ENCODE measurements around the gene ZKSCAN7.

The ZKSCAN7 gene

DNA sequence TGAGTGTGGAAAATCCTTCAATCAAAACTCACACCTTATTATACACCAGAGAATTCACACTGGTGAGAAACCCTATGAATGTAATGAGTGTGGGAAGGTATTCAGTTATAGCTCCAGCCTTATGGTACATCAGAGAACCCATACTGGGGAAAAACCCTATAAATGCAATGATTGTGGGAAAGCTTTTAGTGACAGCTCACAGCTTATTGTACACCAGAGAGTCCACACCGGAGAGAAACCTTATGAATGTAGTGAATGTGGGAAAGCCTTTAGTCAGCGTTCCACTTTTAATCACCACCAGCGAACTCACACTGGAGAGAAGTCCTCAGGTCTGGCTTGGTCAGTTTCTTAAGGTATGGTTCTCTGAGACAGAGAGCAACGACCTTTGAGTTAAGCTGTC, 16.0 kb downstream of the ZKSCAN7 start:
- no peak for TF ChIP-seq TCF12 (IDR thresholded peaks at IDR 0.05; ENCODE audit: low read depth)
- TF ChIP-seq, protein P1, sequence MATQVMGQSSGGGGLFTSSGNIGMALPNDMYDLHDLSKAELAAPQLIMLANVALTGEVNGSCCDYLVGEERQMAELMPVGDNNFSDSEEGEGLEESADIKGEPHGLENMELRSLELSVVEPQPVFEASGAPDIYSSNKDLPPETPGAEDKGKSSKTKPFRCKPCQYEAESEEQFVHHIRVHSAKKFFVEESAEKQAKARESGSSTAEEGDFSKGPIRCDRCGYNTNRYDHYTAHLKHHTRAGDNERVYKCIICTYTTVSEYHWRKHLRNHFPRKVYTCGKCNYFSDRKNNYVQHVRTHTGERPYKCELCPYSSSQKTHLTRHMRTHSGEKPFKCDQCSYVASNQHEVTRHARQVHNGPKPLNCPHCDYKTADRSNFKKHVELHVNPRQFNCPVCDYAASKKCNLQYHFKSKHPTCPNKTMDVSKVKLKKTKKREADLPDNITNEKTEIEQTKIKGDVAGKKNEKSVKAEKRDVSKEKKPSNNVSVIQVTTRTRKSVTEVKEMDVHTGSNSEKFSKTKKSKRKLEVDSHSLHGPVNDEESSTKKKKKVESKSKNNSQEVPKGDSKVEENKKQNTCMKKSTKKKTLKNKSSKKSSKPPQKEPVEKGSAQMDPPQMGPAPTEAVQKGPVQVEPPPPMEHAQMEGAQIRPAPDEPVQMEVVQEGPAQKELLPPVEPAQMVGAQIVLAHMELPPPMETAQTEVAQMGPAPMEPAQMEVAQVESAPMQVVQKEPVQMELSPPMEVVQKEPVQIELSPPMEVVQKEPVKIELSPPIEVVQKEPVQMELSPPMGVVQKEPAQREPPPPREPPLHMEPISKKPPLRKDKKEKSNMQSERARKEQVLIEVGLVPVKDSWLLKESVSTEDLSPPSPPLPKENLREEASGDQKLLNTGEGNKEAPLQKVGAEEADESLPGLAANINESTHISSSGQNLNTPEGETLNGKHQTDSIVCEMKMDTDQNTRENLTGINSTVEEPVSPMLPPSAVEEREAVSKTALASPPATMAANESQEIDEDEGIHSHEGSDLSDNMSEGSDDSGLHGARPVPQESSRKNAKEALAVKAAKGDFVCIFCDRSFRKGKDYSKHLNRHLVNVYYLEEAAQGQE (IDR thresholded peaks at IDR 0.05; ENCODE audit: low read depth) = no peak
- TF ChIP-seq TAF1 (IDR thresholded peaks at IDR 0.05; ENCODE audit: low read depth) = no peak
- TF ChIP-seq CEBPB (IDR thresholded peaks at IDR 0.05) = no peak
- no peak for TF ChIP-seq NFIC (IDR thresholded peaks at IDR 0.05)
- TF ChIP-seq, protein P2, sequence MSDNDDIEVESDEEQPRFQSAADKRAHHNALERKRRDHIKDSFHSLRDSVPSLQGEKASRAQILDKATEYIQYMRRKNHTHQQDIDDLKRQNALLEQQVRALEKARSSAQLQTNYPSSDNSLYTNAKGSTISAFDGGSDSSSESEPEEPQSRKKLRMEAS (IDR thresholded peaks at IDR 0.05) = no peak
- TF ChIP-seq EP300 (IDR thresholded peaks at IDR 0.05; ENCODE audit: borderline replicate concordance) = no peak
- no peak for TF ChIP-seq EGR1 (IDR thresholded peaks at IDR 0.05)
- no peak for TF ChIP-seq TEAD4 (IDR thresholded peaks at IDR 0.05)
- no peak for TF ChIP-seq CREB1 (IDR thresholded peaks at IDR 0.05; ENCODE audit: low read depth)
- no peak for TF ChIP-seq FOXM1 (IDR thresholded peaks at IDR 0.05; ENCODE audit: borderline replicate concordance, low read depth)
- TF ChIP-seq ZBTB7A (IDR thresholded peaks at IDR 0.05; ENCODE audit: low read depth) = no peak
- TF ChIP-seq, protein P3, sequence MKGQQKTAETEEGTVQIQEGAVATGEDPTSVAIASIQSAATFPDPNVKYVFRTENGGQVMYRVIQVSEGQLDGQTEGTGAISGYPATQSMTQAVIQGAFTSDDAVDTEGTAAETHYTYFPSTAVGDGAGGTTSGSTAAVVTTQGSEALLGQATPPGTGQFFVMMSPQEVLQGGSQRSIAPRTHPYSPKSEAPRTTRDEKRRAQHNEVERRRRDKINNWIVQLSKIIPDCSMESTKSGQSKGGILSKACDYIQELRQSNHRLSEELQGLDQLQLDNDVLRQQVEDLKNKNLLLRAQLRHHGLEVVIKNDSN (IDR thresholded peaks at IDR 0.05) = no peak
- TF ChIP-seq RAD21 (IDR thresholded peaks at IDR 0.05; ENCODE audit: low read depth) = no peak

DNA sequence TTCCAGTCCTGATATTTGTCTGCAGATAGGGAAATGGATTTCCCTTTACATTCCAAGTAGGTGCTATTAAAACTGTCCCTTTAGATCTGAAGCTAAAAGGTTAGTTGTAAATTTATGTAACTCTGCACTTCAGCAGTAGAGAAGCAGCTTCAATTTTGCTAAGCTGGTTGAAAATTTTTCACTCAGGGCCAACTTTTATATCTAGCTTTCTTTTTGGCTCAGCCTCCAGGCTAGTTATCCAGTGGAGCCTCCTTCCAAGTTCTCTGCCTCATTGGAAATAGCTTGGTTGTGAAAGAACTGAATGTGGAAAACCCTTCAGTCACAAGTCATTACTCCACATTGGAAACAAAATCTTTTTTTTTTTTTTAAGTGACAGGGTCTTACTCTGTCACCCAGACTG, 21.6 kb downstream of the ZKSCAN7 start:
- TF ChIP-seq YY1 (IDR thresholded peaks at IDR 0.05; ENCODE audit: low read depth) = no peak
- no peak for TF ChIP-seq FOXM1 (IDR thresholded peaks at IDR 0.05; ENCODE audit: borderline replicate concordance, low read depth)

DNA sequence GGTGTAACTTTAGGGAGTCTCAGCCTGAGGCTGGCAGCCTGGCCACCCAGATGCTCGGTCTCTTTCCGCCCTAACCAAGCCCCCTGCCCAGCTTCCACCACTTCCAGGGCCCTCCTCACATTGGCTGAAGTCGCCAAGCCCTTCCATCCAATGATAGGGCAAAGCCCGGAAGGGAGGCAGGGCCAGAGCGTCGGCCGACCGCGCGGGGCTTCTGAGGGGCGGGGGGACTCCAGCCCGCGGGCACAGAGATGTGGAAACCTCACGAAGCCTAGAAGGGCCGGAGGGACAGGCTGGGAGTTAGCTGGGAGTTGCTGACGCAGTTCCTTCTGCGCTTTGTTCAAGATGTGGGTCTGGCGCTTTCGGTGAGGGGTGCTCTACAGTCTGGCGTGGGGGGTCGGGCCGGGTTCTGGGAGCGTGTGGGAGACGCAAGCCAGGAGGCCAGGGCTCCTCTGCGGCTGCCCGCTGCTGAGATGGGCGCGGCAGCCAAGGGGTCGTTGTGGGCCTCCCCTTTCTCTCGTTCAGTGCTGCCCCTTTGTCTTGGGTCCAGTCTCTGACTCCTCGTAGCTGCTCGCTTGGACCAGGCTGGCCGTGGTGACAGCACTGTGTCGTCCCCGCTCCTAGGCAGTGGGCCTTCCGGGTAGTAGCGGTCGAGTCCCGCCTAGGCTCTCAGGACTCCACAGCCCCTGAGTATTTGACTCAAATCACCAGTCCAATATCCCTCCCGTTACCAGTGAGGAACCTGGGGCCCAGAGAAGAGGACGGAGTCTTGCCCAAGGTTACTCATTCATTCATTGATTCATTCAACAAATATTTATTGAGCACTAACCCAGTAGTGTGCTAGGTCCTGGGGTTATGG, 29.9 kb downstream of the ZKSCAN7 start, which contains the start of gene ZNF660:
TSS of gene ZNF660 (plus strand) at position 319 of the 856 bp plus-strand sequence. CDS start 9,230 bp downstream, outside the sequence.
- TF ChIP-seq EP300 (IDR thresholded peaks at IDR 0.05; ENCODE audit: borderline replicate concordance) = no peak
- no peak for TF ChIP-seq ZBTB7A (IDR thresholded peaks at IDR 0.05; ENCODE audit: low read depth)
- TF ChIP-seq NFIC (IDR thresholded peaks at IDR 0.05) = no peak
- no peak for TF ChIP-seq FOXM1 (IDR thresholded peaks at IDR 0.05; ENCODE audit: borderline replicate concordance, low read depth)
- TF ChIP-seq TAF1 (IDR thresholded peaks at IDR 0.05; ENCODE audit: low read depth) = no peak
- no peak for TF ChIP-seq TCF12 (IDR thresholded peaks at IDR 0.05; ENCODE audit: low read depth)
- TF ChIP-seq, protein P1 (IDR thresholded peaks at IDR 0.05; ENCODE audit: low read depth) = no peak
- no peak for TF ChIP-seq TEAD4 (IDR thresholded peaks at IDR 0.05)
- no peak for TF ChIP-seq EGR1 (IDR thresholded peaks at IDR 0.05)

DNA sequence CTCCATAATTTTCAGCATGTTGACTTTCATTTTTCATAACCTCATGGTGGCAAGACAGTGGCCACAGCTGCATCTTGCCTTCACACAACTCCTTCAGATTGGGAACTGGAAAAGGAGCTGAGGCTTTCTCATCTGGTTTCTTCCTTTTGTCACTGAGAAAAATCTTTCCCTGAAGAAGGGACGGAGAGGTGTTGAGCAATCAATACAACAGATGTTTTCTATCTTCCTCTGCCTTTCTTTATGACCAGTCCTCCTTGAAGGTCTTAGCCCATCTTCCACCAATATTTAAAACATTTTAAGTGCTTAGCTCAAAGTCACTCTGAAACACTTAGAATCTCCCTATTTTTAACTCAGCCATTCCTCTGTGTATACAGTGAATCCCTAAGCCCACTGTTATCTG, 41.6 kb downstream of the ZKSCAN7 start:
- TF ChIP-seq ZBTB7A (IDR thresholded peaks at IDR 0.05; ENCODE audit: low read depth) (no peak), TEAD4 (IDR thresholded peaks at IDR 0.05) (no peak), TCF12 (IDR thresholded peaks at IDR 0.05; ENCODE audit: low read depth) (no peak), CREB1 (IDR thresholded peaks at IDR 0.05; ENCODE audit: low read depth) (no peak)

DNA sequence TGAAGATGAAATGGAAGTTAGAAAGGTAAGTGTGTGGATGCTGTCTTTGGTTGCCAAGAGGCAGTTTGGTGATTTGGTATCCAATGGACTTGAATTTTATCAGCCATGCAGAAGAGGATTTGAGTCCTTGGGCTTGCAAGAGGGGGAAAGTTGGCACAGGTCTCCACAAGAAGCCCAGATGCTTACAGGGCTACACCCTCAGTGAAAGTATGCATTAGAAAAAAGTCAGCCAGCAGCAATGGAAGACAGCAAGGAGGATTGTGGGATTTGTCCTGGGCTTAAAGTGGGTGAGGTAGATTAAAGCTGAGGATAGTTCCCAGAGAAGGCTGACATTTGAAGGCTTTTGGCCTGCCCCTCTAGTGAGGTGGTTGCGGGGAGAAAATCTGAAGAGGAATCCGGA, 46.8 kb downstream of the ZKSCAN7 start:
- no peak for TF ChIP-seq EP300 (IDR thresholded peaks at IDR 0.05; ENCODE audit: borderline replicate concordance)
- no peak for TF ChIP-seq TEAD4 (IDR thresholded peaks at IDR 0.05)
- TF ChIP-seq, protein P1 (IDR thresholded peaks at IDR 0.05; ENCODE audit: low read depth) = no peak
- TF ChIP-seq, protein P2 (IDR thresholded peaks at IDR 0.05) = no peak
- no peak for TF ChIP-seq CEBPB (IDR thresholded peaks at IDR 0.05)
- TF ChIP-seq YY1 (IDR thresholded peaks at IDR 0.05; ENCODE audit: low read depth) = no peak
- TF ChIP-seq NFIC (IDR thresholded peaks at IDR 0.05) = no peak
- TF ChIP-seq CREB1 (IDR thresholded peaks at IDR 0.05; ENCODE audit: low read depth) = no peak
- TF ChIP-seq EGR1 (IDR thresholded peaks at IDR 0.05) = no peak
- no peak for TF ChIP-seq FOXM1 (IDR thresholded peaks at IDR 0.05; ENCODE audit: borderline replicate concordance, low read depth)
- no peak for TF ChIP-seq ZBTB7A (IDR thresholded peaks at IDR 0.05; ENCODE audit: low read depth)
- no peak for TF ChIP-seq RAD21 (IDR thresholded peaks at IDR 0.05; ENCODE audit: low read depth)
